Upper lobe of left lung (tissue), 6 donors: ENCODE data around the gene KIAA1755. TPM values are rescaled to one million over a fixed set of nuclear protein-coding genes. Genes with fewer than 3 reads are reported as not detected.
A peak's percentile ranks its signal among the peaks of the same experiment; 100 is the strongest.

Experiments used
- ATAC-seq, 2 donors: fragments of 200-7000 bp; cut with Tn5 transposase; one replicate each; pipeline ENCODE4 v1.9.1; 2022; ENCODE audit warnings: mild to moderate bottlenecking in 2 of 2, moderate library complexity in 2 of 2; ENCODE audit not compliant: low FRiP score in 2 of 2
- DNase-seq, 2 donors: peaks; one replicate each; pipeline ENCODE4 v3.0.0-alpha.2; 2019 to 2020
- H3K27ac ChIP-seq, 4 donors: fragments of 200-600 bp; sonication (generic); one replicate each; pipeline ENCODE4 v1.5.1; 2016 to 2019
- H3K27me3 ChIP-seq, 4 donors: fragments of 200-600 bp; sonication (generic); one replicate each; pipeline ENCODE4 v1.5.1; 2017 to 2019
- H3K36me3 ChIP-seq, 4 donors: fragments of 200-600 bp; sonication (generic); one replicate each; pipeline ENCODE4 v1.5.1; 2016 to 2019
- H3K4me1 ChIP-seq, 4 donors: fragments of 200-600 bp; sonication (generic); one replicate each; pipeline ENCODE4 v1.5.1; 2018 to 2019
- H3K4me3 ChIP-seq, 4 donors: fragments of 200-600 bp; sonication (generic); one replicate each; pipeline ENCODE4 v1.5.1; 2017 to 2019; ENCODE audit warnings: mild to moderate bottlenecking in 2 of 4, moderate library complexity in 1 of 4
- H3K9me3 ChIP-seq, 4 donors: fragments of 200-600 bp; sonication (generic); one replicate each; pipeline ENCODE4 v1.5.1; 2018 to 2019
- EP300 ChIP-seq, 4 donors: sonication (generic); formaldehyde crosslinking; IDR thresholded peaks; one replicate each; pipeline ENCODE4 v1.5.1; 2017; ENCODE audit warnings: antibody characterized with exemption in 4 of 4, control low read depth in 2 of 4
- POLR2A ChIP-seq, 4 donors: fragments of 450-650 bp; IDR thresholded peaks; one replicate each; pipeline ENCODE4 v1.5.1; 2016 to 2017; ENCODE audit warnings: antibody characterized with exemption in 4 of 4, mild to moderate bottlenecking in 2 of 4
- POLR2AphosphoS5 ChIP-seq, 2 donors: sonication (generic); formaldehyde crosslinking; IDR thresholded peaks; one replicate each; pipeline ENCODE4 v1.5.1; 2017; ENCODE audit warnings: antibody characterized with exemption in 2 of 2
- WGBS, 2 donors: methylation state at CpG; one replicate each; pipeline ENCODE4 v1.1.5; 2017 to 2018; 5-methylcytosine and 5-hydroxymethylcytosine counted together
- total RNA-seq, 6 donors: library from RNA; depleted of rRNA in 4 of 6; stranded (reverse); fragments of >200 nt in 4 of 6; gene quantifications; one replicate each; pipeline versions ENCODE4 v1.1.0 to v1.2.1, GENCODE V29; 2016 to 2021
- TF ChIP-seq, protein P1 (sequence below), 6 experiments: fragments of 450-650 bp in 4 of 6; fragments of 200-600 bp in 2 of 6; sonication (generic) in 2 of 6; IDR thresholded peaks; one replicate each; pipeline ENCODE4 v1.5.1; 2016 to 2019; ENCODE audit warnings: antibody characterized with exemption in 6 of 6
- donor health status: DM: no; HTN: no; CAD: no; lungs with moderate emphysema.
- donor health status: DM: no; HTN: yes; CAD: no; lungs with severe emphysema.

The KIAA1755 gene
- total RNA-seq, 6 donors from 2014 or later = 0.15 to 3.1 (median 1.4) TPM

DNA sequence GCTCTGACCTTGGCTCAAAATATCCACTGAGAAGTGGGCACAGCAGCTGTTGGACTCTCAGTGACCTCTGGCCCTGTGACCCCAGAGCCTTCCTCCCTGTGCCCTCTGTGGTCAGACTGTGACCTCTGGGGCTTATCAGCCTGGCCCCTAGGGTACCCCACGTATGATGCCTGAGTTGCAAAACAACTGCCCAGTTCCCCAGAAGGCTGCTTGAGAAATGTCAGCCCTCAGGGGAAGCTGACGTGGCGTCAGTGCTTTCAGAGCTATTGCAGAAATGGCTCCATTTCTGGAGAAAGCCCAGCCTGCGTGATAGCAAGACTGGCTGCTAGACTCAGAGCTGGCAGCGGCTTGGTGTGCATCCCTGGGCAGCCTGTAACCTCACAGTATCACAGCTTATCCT lies 63.9 kb downstream of the KIAA1755 start:
- ATAC-seq = peak; percentile 59 to 80
- 42% methylated on average over 4 of the region's 5 CpGs; no CpG with 5 or more reads in 1 of the 2 donors for WGBS, 2 donors
- Histone ChIP-seq H3K36me3 (no peaks in the 10 kb centered on the region), H3K9me3 (no peaks in the 10 kb centered on the region), H3K27me3 (no peaks in the 10 kb centered on the region), H3K4me3 (no peak overlapping the region), H3K27ac (peak overlapping the region in 3 of 4 donors; percentile 24 to 70 (median 50)), H3K4me1 (peaks cover 0 to 27% (median 12%) of the 10 kb centered on the region in 4 donors)
- peak in 1 of 2 donors; percentile 77 for DNase-seq
- TF ChIP-seq POLR2A (IDR thresholded peaks at IDR 0.05) (no peak), POLR2AphosphoS5 (IDR thresholded peaks at IDR 0.05) (peak; percentile 64 to 73), EP300 (IDR thresholded peaks at IDR 0.05) (peak in 1 of 4 donors; percentile 15)
- TF ChIP-seq, protein P1, sequence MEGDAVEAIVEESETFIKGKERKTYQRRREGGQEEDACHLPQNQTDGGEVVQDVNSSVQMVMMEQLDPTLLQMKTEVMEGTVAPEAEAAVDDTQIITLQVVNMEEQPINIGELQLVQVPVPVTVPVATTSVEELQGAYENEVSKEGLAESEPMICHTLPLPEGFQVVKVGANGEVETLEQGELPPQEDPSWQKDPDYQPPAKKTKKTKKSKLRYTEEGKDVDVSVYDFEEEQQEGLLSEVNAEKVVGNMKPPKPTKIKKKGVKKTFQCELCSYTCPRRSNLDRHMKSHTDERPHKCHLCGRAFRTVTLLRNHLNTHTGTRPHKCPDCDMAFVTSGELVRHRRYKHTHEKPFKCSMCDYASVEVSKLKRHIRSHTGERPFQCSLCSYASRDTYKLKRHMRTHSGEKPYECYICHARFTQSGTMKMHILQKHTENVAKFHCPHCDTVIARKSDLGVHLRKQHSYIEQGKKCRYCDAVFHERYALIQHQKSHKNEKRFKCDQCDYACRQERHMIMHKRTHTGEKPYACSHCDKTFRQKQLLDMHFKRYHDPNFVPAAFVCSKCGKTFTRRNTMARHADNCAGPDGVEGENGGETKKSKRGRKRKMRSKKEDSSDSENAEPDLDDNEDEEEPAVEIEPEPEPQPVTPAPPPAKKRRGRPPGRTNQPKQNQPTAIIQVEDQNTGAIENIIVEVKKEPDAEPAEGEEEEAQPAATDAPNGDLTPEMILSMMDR (IDR thresholded peaks at IDR 0.05) = no peak

DNA sequence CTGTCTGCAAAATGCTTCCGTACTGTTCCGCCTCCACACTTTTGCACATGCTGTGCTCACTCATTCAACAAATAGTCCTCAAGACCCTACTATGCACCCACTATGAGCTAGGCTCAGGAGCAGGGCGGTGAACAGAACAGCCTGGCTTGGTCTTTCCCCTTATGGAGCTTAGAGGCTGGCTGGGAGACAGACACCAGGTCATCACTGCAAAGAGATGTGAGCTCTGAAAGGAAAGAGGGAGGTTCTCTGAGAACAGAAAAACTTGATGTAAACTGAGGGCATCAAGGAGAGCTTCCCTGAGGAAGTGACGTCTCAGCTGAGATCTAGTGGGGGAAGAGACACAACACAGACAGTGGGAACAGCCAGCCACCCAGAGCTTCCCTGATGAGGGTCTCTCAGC lies 64.5 kb downstream of the KIAA1755 start:
- 70 to 79% methylated on average over 4 of the region's 4 CpGs for WGBS, 2 donors
- Histone ChIP-seq H3K9me3 (no peaks in the 10 kb centered on the region), H3K27me3 (no peaks in the 10 kb centered on the region), H3K36me3 (no peaks in the 10 kb centered on the region), H3K4me1 (peaks cover 0 to 27% (median 12%) of the 10 kb centered on the region in 4 donors), H3K27ac (peak overlapping the region in 3 of 4 donors; percentile 24 to 70 (median 50)), H3K4me3 (no peak overlapping the region)
- DNase-seq (no peak), ATAC-seq (peak in 1 of 2 donors; percentile 7)
- TF ChIP-seq POLR2A (IDR thresholded peaks at IDR 0.05) = peak in 1 of 4 donors; percentile 1
- TF ChIP-seq EP300 (IDR thresholded peaks at IDR 0.05) = no peak

DNA sequence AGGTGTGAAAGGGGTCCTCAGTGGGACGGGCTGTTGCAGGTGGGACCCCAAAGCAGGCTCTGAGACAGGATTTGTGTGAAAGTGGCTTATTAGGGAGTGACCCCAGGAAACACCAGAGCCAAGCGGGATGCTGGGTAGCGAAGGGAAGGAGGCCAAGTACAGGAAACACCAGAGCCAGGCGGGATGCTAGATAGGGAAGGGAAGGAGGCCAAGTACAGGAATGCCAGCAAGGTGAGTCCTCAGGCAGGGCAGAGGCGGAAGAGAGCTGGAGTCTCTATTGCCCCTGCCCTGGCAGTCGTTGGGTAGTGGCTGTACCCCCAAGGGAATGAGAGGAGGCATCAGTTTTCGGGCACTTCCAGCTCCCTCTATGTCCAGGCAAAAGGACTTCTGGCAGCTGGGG lies 65.0 kb downstream of the KIAA1755 start:
- Histone ChIP-seq H3K27me3 (no peaks in the 10 kb centered on the region), H3K4me1 (peaks cover 0 to 27% (median 12%) of the 10 kb centered on the region in 4 donors), H3K9me3 (no peaks in the 10 kb centered on the region), H3K27ac (peak overlapping the region in 1 of 4 donors; percentile 24), H3K4me3 (no peak overlapping the region), H3K36me3 (no peaks in the 10 kb centered on the region)
- ATAC-seq (no peak), DNase-seq (no peak)
- 74 to 80% methylated on average over 6 to 7 of the region's 7 CpGs for WGBS, 2 donors
- TF ChIP-seq POLR2AphosphoS5 (IDR thresholded peaks at IDR 0.05) (no peak), POLR2A (IDR thresholded peaks at IDR 0.05) (no peak), EP300 (IDR thresholded peaks at IDR 0.05) (no peak)
- TF ChIP-seq, protein P1 (IDR thresholded peaks at IDR 0.05) = no peak

DNA sequence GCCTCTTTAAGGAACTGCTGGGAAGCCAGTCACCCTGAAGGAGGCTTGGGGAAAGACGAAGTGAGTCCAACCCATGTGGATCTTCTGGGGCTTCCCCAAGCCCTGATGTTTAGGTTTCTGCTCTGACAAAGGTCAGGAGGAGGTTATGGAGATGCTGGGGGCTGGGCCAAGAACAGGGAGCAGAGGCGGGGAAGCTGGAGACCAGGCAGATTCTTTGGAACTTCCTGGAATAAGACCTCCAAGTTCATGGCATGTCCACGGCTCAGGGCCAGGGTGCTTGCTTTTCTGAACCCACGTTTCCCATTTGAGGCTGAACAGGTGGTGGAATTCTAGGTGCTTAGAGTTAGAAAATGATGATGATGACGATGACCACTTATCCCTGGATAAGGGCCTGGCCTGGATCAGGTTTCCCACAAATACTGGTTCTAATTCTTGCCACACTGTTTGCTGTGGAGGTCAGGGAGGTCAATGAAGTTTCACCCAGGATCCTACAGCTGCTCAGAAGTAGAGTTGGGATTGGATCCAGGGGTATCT lies 65.5 kb downstream of the KIAA1755 start:
- Histone ChIP-seq H3K9me3 (no peaks in the 10 kb centered on the region), H3K4me1 (peaks cover 0 to 27% (median 12%) of the 10 kb centered on the region in 4 donors), H3K4me3 (no peak overlapping the region), H3K36me3 (no peaks in the 10 kb centered on the region), H3K27me3 (no peaks in the 10 kb centered on the region), H3K27ac (no peak overlapping the region)
- TF ChIP-seq EP300 (IDR thresholded peaks at IDR 0.05) (no peak), POLR2AphosphoS5 (IDR thresholded peaks at IDR 0.05) (no peak), POLR2A (IDR thresholded peaks at IDR 0.05) (no peak)
- TF ChIP-seq, protein P1 (IDR thresholded peaks at IDR 0.05) = no peak
- WGBS, 2 donors = 60 to 65% methylated on average over 5 of the region's 5 CpGs
- no peak for ATAC-seq
- DNase-seq = no peak

DNA sequence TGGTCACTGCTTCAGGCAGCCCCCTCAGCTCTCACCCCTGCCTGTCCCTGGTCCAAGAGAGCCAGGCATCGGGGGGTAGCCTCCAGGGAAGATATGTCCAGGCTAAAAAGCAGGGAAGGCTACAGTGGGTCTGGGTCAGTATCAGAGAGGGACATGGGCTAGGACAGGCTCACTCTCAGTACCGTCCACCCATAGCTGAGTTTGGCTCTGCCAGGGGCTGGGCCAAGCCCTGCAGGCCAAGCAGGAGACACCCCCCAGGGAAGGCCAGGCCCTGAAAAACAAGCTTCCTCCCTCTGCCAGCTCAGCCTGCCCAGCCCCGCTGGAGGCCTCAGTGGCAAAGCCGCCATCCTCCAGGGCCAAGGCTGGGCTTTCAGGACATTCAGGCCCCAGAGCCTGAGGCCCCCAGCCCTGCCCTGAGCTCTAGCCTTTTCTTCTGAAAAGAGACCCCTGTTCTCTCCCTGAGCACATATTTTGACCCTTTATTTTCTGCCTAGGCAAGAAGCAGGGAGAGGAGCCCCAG lies 66.9 kb downstream of the KIAA1755 start:
- H3K4me1 ChIP-seq = peaks cover 0 to 27% (median 12%) of the 10 kb centered on the region in 4 donors
- no peak for ATAC-seq
- no peak for TF ChIP-seq POLR2AphosphoS5 (IDR thresholded peaks at IDR 0.05)
- TF ChIP-seq EP300 (IDR thresholded peaks at IDR 0.05) = no peak
- TF ChIP-seq, protein P1 (IDR thresholded peaks at IDR 0.05) = no peak
- no peak for TF ChIP-seq POLR2A (IDR thresholded peaks at IDR 0.05)
- no peak overlapping the region for H3K4me3 ChIP-seq
- H3K27me3 ChIP-seq = no peaks in the 10 kb centered on the region
- DNase-seq = no peak
- H3K9me3 ChIP-seq = no peaks in the 10 kb centered on the region
- H3K36me3 ChIP-seq = no peaks in the 10 kb centered on the region
- WGBS, 2 donors = 90 to 98% methylated on average over 3 to 4 of the region's 4 CpGs
- H3K27ac ChIP-seq = no peak overlapping the region
